Lower leg skin (tissue), 4 donors: ENCODE results near the gene TCF15. TPM values are rescaled to one million over a fixed set of nuclear protein-coding genes. Genes with fewer than 3 reads are reported as not detected.

Source experiments
- DNase-seq, 2 donors: peaks; one replicate each; pipeline ENCODE4 v3.0.0-alpha.2; 2019; ENCODE audit warnings: low spot score in 2 of 2
- H3K4me3 ChIP-seq: fragments of 200-600 bp; sonication (generic); 2 replicates; pipeline ENCODE4 v1.5.1; 2017; ENCODE audit warnings: mild to moderate bottlenecking, low read depth; ENCODE audit not compliant: poor library complexity, severe bottlenecking
- POLR2A ChIP-seq, 2 donors: fragments of 450-650 bp; IDR thresholded peaks; one replicate each; pipeline ENCODE4 v1.6.1; 2016 to 2017; ENCODE audit warnings: antibody characterized with exemption in 2 of 2, mild to moderate bottlenecking in 1 of 2, moderate library complexity in 1 of 2
- WGBS, 2 donors: methylation state at CpG; one replicate each; pipeline ENCODE4 v1.1.5; 2018; 5-methylcytosine and 5-hydroxymethylcytosine counted together
- intact Hi-C: fragments of 100-400 bp; cut with DNase I; formaldehyde crosslinking; loops from one replicate; pipeline ENCODE4 v1.15.0; 2023; ENCODE audit warnings: low total_unique reads
- total RNA-seq, 4 donors: library from RNA; depleted of rRNA; stranded (reverse); fragments of >200 nt; gene quantifications; one replicate each; pipeline ENCODE4 v1.1.0, GENCODE V29; 2016
- TF ChIP-seq, protein P1 (sequence below), 3 donors: fragments of 450-650 bp; IDR thresholded peaks; one replicate each; pipeline ENCODE4 v1.5.1; 2016; ENCODE audit warnings: antibody characterized with exemption in 3 of 3, mild to moderate bottlenecking in 3 of 3, moderate library complexity in 2 of 3

TCF15 gene
- total RNA-seq, 4 donors from 2014 or later: 0.71 TPM; not detected in 3

DNA sequence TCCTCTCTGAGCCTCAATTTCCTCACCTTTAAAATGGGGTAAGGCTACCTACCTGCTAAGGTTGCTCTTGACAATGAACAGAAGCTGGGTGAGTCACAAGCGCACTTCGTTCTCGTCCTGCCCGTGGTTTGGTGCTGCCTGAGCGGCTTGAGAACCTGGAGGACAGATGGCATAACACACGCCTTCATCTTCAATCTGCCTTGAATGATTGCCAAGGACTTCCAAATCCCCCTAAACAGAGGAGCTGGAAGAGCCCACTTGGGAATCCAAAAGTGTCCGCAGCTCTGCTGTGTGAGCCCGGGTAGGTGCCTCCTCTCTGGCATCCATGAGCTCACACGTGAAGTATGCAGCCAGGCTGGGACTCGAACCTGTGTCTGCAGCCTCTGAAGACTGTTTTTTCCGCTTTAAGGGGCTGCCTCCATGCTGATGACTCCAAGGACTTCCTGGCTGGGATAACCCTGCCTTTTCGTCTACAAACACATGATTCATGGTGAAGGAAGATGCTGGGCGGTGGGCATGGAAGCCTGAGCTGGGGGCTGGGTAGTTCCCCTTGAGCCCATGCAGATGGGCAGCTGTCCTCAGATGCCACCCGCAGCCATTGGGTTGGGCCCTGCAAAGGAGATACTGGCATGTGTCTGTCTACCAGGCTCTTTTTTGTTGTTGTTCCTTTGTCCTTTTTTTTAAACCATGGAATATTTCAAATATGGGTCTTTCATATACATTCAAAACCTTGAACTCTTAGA lies 41.3 kb downstream of the TCF15 start:
- TF ChIP-seq, protein P1, sequence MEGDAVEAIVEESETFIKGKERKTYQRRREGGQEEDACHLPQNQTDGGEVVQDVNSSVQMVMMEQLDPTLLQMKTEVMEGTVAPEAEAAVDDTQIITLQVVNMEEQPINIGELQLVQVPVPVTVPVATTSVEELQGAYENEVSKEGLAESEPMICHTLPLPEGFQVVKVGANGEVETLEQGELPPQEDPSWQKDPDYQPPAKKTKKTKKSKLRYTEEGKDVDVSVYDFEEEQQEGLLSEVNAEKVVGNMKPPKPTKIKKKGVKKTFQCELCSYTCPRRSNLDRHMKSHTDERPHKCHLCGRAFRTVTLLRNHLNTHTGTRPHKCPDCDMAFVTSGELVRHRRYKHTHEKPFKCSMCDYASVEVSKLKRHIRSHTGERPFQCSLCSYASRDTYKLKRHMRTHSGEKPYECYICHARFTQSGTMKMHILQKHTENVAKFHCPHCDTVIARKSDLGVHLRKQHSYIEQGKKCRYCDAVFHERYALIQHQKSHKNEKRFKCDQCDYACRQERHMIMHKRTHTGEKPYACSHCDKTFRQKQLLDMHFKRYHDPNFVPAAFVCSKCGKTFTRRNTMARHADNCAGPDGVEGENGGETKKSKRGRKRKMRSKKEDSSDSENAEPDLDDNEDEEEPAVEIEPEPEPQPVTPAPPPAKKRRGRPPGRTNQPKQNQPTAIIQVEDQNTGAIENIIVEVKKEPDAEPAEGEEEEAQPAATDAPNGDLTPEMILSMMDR (IDR thresholded peaks at IDR 0.05): no peak
- no peak for TF ChIP-seq POLR2A (IDR thresholded peaks at IDR 0.05)

DNA sequence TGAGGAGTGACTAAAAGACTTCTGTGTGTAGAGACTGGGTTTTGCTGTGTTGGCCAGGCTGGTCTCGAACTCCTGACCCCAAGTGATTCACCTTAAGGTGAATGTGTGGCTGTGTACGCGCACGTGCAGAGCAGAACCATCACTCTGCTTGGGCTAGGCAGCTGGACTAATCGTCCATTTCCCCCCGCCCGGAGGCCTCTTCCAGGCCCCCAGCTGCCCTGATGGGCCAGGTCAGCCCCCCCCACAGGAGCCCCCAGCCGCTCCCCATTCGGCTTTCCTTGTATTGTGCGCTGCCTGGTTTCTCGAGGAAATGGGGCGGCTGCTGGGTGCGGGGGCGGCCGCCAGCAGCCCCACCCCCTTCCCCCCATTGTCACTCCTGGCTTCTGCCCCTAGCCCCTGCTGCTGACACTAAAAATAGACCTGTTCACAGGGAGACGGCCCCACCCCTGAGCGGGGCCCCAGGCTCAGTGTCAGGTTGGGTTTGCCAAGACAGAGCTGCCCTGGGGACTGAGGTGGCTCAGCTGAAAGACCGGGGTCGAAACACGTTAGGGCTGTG lies 41.9 kb downstream of the TCF15 start:
- H3K4me3 ChIP-seq: no peak overlapping the region
- 23% methylated on average over 18 to 20 of the region's 20 CpGs for WGBS, 2 donors
- peak in 1 of 2 donors; percentile 74 for DNase-seq
- TF ChIP-seq, protein P1 (IDR thresholded peaks at IDR 0.05): no peak
- TF ChIP-seq POLR2A (IDR thresholded peaks at IDR 0.05): no peak
- intact Hi-C loops: loop anchor here (10.0 kb wide), 1 partner anchor 77 kb away; no protein-coding TSS in a partner anchor

More for the DNA sequence above, 41.3 kb downstream of the TCF15 start:
- intact Hi-C loops: loop anchor here (10.0 kb wide), 1 partner anchor 76 kb away; no protein-coding TSS in a partner anchor
- no peak overlapping the region for H3K4me3 ChIP-seq
- DNase-seq: peak in 1 of 2 donors; percentile 60
- WGBS, 2 donors: 49 to 52% methylated on average over 14 of the region's 14 CpGs

DNA sequence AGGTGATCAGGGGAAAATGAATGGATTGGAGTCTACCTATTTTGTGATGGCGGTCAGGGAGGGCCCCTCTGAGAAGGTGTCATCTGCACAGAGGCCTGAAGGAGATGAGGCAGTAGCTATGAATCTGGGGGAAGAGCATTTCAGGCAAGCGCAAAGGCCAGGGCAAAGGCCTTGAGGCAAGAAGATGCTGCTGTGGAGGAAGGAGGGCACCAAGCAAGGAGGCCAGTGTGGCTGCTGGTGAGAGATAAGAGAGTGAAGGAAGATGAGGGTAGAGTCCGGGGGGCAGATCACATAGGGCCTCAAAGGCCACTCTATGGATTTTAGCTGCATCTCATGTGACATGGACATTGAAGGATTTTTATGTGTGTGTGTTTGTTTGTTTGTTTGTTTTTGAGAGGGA lies 45.9 kb downstream of the TCF15 start:
- WGBS, 2 donors: 93 to 95% methylated on average over 3 of the region's 3 CpGs
- TF ChIP-seq, protein P1 (IDR thresholded peaks at IDR 0.05): no peak
- no peak for TF ChIP-seq POLR2A (IDR thresholded peaks at IDR 0.05)
- intact Hi-C loops: loop anchor here (5.0 to 10.0 kb wide), 2 partner anchors 81 to 173 kb away; no protein-coding TSS in a partner anchor
- no peak for DNase-seq
- H3K4me3 ChIP-seq: no peak overlapping the region

DNA sequence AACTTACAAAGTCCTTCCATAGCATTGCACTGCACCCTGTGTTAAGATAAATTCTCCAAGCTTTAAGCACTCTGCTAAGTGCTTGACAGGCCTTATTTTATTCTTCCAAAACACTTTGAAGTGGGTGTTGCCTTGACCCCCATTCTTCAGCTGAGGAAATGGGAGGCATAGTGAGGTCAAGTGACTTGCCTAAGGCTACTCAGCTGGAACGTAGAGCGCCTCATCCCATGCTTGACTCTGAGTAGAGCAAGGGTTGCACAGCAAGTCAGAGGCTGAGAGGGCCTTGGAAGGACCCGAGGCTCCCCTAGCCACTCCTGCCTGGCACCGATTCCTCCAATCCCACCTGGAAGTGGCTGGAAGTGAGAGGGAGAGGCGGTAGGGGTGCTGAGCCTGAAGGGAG lies 46.9 kb downstream of the TCF15 start:
- DNase-seq: peak in 1 of 2 donors; percentile 65
- TF ChIP-seq, protein P1 (IDR thresholded peaks at IDR 0.05): no peak
- TF ChIP-seq POLR2A (IDR thresholded peaks at IDR 0.05): no peak
- intact Hi-C loops: loop anchor here (5.0 to 10.0 kb wide), 2 partner anchors 82 to 174 kb away; no protein-coding TSS in a partner anchor
- H3K4me3 ChIP-seq: no peak overlapping the region
- WGBS, 2 donors: 77 to 82% methylated on average over 5 of the region's 5 CpGs

DNA sequence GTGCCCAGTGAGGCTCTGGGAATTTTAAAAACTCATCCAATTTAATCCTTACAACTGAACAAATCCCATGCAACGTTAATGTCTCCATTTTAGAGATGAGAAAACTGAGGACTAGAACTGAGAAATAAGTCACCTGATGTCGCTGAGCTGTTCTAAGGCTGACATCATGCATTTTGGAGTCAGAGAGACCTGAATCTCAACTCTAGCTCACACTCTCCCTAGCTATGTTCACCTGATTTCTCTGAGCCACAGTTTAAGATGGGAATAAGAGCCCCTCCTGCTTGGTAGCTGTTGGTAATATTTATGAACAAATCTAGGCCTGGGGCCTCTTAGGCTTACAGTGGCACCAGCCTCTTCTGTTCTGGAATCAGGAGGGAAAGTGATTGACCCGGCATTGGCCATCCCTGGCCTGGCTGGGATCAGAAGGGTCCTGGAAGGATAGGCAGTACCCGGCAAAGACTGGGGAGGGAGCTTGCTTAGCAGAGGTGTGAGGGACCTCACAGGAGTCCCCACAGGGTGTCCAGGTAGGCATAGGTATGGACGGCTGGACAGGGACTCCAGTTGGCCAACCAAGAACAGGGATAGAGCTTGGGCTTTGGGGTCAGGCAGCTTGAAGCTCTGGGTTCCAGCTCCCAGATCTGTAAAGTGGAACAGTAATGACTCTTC lies 47.7 kb downstream of the TCF15 start:
- WGBS, 2 donors: 72 to 80% methylated on average over 5 of the region's 5 CpGs
- intact Hi-C loops: loop anchor here (5.0 to 10.0 kb wide), 2 partner anchors 82 to 175 kb away; no protein-coding TSS in a partner anchor

More for the DNA sequence above, 47.7 kb downstream of the TCF15 start:
- DNase-seq: peak in 1 of 2 donors; percentile 63
- TF ChIP-seq, protein P1 (IDR thresholded peaks at IDR 0.05): no peak
- TF ChIP-seq POLR2A (IDR thresholded peaks at IDR 0.05): no peak
- H3K4me3 ChIP-seq: no peak overlapping the region
